Measurements from ENCODE around the gene NRP2.

NRP2 gene

GRCh38 chr2:205781244-205781931, 99.1 kb downstream of the NRP2 start:
- DNase-seq, result no peak

- no peak for DNase-seq
These were observed 100.6 kb downstream of the NRP2 start for GRCh38 chr2:205782941-205783340.

GRCh38 chr2:205783872-205784499, 101.7 kb downstream of the NRP2 start:
- no peak for DNase-seq

GRCh38 chr2:205785507-205786260, 103.4 kb downstream of the NRP2 start:
- no peak for DNase-seq

GRCh38 chr2:205786976-205787375, 104.7 kb downstream of the NRP2 start:
- no peak for DNase-seq

- DNase-seq, result no peak
These were observed 105.5 kb downstream of the NRP2 start for GRCh38 chr2:205787761-205788160.

GRCh38 chr2:205789906-205790305, 107.6 kb downstream of the NRP2 start:
- DNase-seq, result no peak

- no peak for DNase-seq
These were observed 110.6 kb downstream of the NRP2 start for GRCh38 chr2:205792908-205793307.

GRCh38 chr2:205796805-205797313, 114.6 kb downstream of the NRP2 start:
- no peak for DNase-seq

- no peak for DNase-seq
These were observed 115.6 kb downstream of the NRP2 start for GRCh38 chr2:205797866-205798265.

GRCh38 chr2:205800224-205800623, 117.9 kb downstream of the NRP2 start:
- no peak for DNase-seq

- DNase-seq, result no peak
These were observed 118.5 kb downstream of the NRP2 start for GRCh38 chr2:205800773-205801172.

- DNase-seq, result no peak
These were observed 119.8 kb downstream of the NRP2 start for GRCh38 chr2:205802065-205802464.

- no peak for DNase-seq
These were observed 120.6 kb downstream of the NRP2 start for GRCh38 chr2:205802941-205803340.

GRCh38 chr2:205803500-205803899, 121.2 kb downstream of the NRP2 start:
- no peak for DNase-seq

- DNase-seq, result no peak
These were observed 122.8 kb downstream of the NRP2 start for GRCh38 chr2:205805136-205805535.

- DNase-seq, result no peak
These were observed 124.0 kb downstream of the NRP2 start for GRCh38 chr2:205806143-205806905.

GRCh38 chr2:205807229-205807628, 124.9 kb downstream of the NRP2 start:
- no peak for DNase-seq

GRCh38 chr2:205807758-205808157, 125.5 kb downstream of the NRP2 start:
- no peak for DNase-seq

GRCh38 chr2:205808486-205809121, 126.3 kb downstream of the NRP2 start:
- DNase-seq, result no peak

GRCh38 chr2:205811387-205811786, 129.1 kb downstream of the NRP2 start:
- no peak for DNase-seq

- no peak for DNase-seq
These were observed 131.7 kb downstream of the NRP2 start for GRCh38 chr2:205814039-205814364.

GRCh38 chr2:205815673-205816072, 133.4 kb downstream of the NRP2 start:
- no peak for DNase-seq

Data from cerebellar nuclear complex (tissue), 1 donor.